ENCODE results near the gene SPEF2. TPM values are rescaled to one million over a fixed set of nuclear protein-coding genes. Genes with fewer than 3 reads are reported as not detected.
A peak's percentile ranks its signal among the peaks of the same experiment; 100 is the strongest.

Gene SPEF2
- total RNA-seq, 2 experiments from 2014 or later, result 0.03 TPM; not detected in 1

GRCh38 chr5:35852084-35852734 is 234.5 kb downstream of the SPEF2 start:
- H3K27ac ChIP-seq (ENCODE audit: low read depth, low read length, poor library complexity, severe bottlenecking), result peak overlapping the region; percentile 3
- peak overlapping the region; percentile 95 for H2AFZ ChIP-seq (ENCODE audit: low read length)
- intact Hi-C loops (cut with micrococcal nuclease; ENCODE audit: unreplicated experiment), result no loop called here
- H3K9me2 ChIP-seq (ENCODE audit: insufficient read depth, low read length), result no peaks in the 10 kb centered on the region
- peaks cover 18% of the 10 kb centered on the region for H3K79me2 ChIP-seq (ENCODE audit: insufficient read depth, low read depth, low read length)
- peak overlapping the region; percentile 91 for H3K4me2 ChIP-seq (ENCODE audit: low read length)
- ChIA-PET CTCF (ENCODE audit: unreplicated experiment) (no interaction called here), POLR2A (interaction anchor here (1.0 to 8.2 kb wide), 6 partner anchors 7 to 33 kb away, joined by 3 to 52 read pairs (median 4); no protein-coding TSS in a partner anchor)
- H3K4me3 ChIP-seq (ENCODE audit: low read depth, low read length, poor library complexity, severe bottlenecking), result peak overlapping the region; percentile 4
- H3K4me1 ChIP-seq (ENCODE audit: insufficient read depth, low read length, poor library complexity, severe bottlenecking), result peaks cover 57% of the 10 kb centered on the region
- peaks cover 18% of the 10 kb centered on the region; the same call in 1 of the 2 replicates for H3K9me3 ChIP-seq (ENCODE audit: low read length)
- no peaks in the 10 kb centered on the region; the same call in 1 of the 2 replicates for H3K36me3 ChIP-seq (ENCODE audit: insufficient read depth, low read length)
- no peaks in the 10 kb centered on the region for H4K20me1 ChIP-seq (ENCODE audit: insufficient read depth, low read length)
- no TSS peak for BruUV-seq (replicated peaks)
- TF ChIP-seq EZH2phosphoT487 (IDR thresholded peaks at IDR 0.05; ENCODE audit: borderline replicate concordance, low read depth, low read length) (no peak), CTCF (conservative IDR thresholded peaks at IDR 0.05; ENCODE audit: low read length) (0 out of 2 replicates have a peak, but pooled peaks have one; percentile 12)
- DNase-seq (ENCODE audit: low spot score), result peak; percentile 49

GRCh38 chr5:35852773-35853172 is 235.1 kb downstream of the SPEF2 start:
- Histone ChIP-seq H3K27ac (ENCODE audit: low read depth, low read length, poor library complexity, severe bottlenecking) (no peak overlapping the region), H3K36me3 (ENCODE audit: insufficient read depth, low read length) (peaks cover 3% of the 10 kb centered on the region; the same call in 1 of the 2 replicates), H3K4me2 (ENCODE audit: low read length) (peak overlapping the region; percentile 91), H3K9me3 (ENCODE audit: low read length) (peaks cover 13% of the 10 kb centered on the region; the same call in 1 of the 2 replicates), H3K4me1 (ENCODE audit: insufficient read depth, low read length, poor library complexity, severe bottlenecking) (peaks cover 57% of the 10 kb centered on the region), H3K79me2 (ENCODE audit: insufficient read depth, low read depth, low read length) (peaks cover 23% of the 10 kb centered on the region), H3K9me2 (ENCODE audit: insufficient read depth, low read length) (no peaks in the 10 kb centered on the region), H2AFZ (ENCODE audit: low read length) (peak overlapping the region; percentile 95), H3K4me3 (ENCODE audit: low read depth, low read length, poor library complexity, severe bottlenecking) (peak overlapping the region; percentile 4), H4K20me1 (ENCODE audit: insufficient read depth, low read length) (no peaks in the 10 kb centered on the region)
- TF ChIP-seq EZH2phosphoT487 (IDR thresholded peaks at IDR 0.05; ENCODE audit: borderline replicate concordance, low read depth, low read length) (no peak), CTCF (conservative IDR thresholded peaks at IDR 0.05; ENCODE audit: low read length) (no peak)
- ChIA-PET POLR2A (interaction anchor here (1.0 to 8.2 kb wide), 4 partner anchors 9 to 28 kb away, joined by 3 to 52 read pairs (median 4); no protein-coding TSS in a partner anchor), CTCF (ENCODE audit: unreplicated experiment) (no interaction called here)
- no peak for DNase-seq (ENCODE audit: low spot score)
- BruUV-seq (replicated peaks), result no TSS peak
- intact Hi-C loops (cut with micrococcal nuclease; ENCODE audit: unreplicated experiment), result no loop called here

- H3K9me2 ChIP-seq (ENCODE audit: insufficient read depth, low read length), result no peaks in the 10 kb centered on the region
- DNase-seq (ENCODE audit: low spot score), result no peak
- TF ChIP-seq CTCF (conservative IDR thresholded peaks at IDR 0.05; ENCODE audit: low read length) (no peak), EZH2phosphoT487 (IDR thresholded peaks at IDR 0.05; ENCODE audit: borderline replicate concordance, low read depth, low read length) (no peak)
- BruUV-seq (replicated peaks), result no TSS peak
- peak overlapping the region; percentile 91 for H3K4me2 ChIP-seq (ENCODE audit: low read length)
- POLR2A ChIA-PET, result interaction anchor here (1.2 to 8.2 kb wide), 3 partner anchors 27 to 55 kb away, joined by 4 to 52 read pairs (median 5); no protein-coding TSS in a partner anchor
- peaks cover 4% of the 10 kb centered on the region; the same call in 1 of the 2 replicates for H3K9me3 ChIP-seq (ENCODE audit: low read length)
- peak overlapping the region; percentile 72 for H3K27ac ChIP-seq (ENCODE audit: low read depth, low read length, poor library complexity, severe bottlenecking)
- no peaks in the 10 kb centered on the region for H4K20me1 ChIP-seq (ENCODE audit: insufficient read depth, low read length)
- H3K4me3 ChIP-seq (ENCODE audit: low read depth, low read length, poor library complexity, severe bottlenecking), result peak overlapping the region; percentile 13
- peak overlapping the region; percentile 95 for H2AFZ ChIP-seq (ENCODE audit: low read length)
- peaks cover 32% of the 10 kb centered on the region for H3K79me2 ChIP-seq (ENCODE audit: insufficient read depth, low read depth, low read length)
- H3K36me3 ChIP-seq (ENCODE audit: insufficient read depth, low read length), result 0 out of 2 replicates have a peak, but pooled peaks cover 4% of the 10 kb centered on the region
- intact Hi-C loops (cut with micrococcal nuclease; ENCODE audit: unreplicated experiment), result no loop called here
- H3K4me1 ChIP-seq (ENCODE audit: insufficient read depth, low read length, poor library complexity, severe bottlenecking), result peaks cover 57% of the 10 kb centered on the region
- CTCF ChIA-PET (ENCODE audit: unreplicated experiment), result no interaction called here
These were observed 236.0 kb downstream of the SPEF2 start for GRCh38 chr5:35853631-35854030.
